PFSK-1 (cell line): Measurements from ENCODE around the gene LDLRAD4.

Experiments
- FOXP2 ChIP-seq: optimal IDR thresholded peaks from 2 replicates; pipeline ENCODE3; 2011; ENCODE audit warnings: borderline replicate concordance, control low read depth, inconsistent platforms; ENCODE audit not compliant: insufficient read depth; ENCODE audit errors: extremely low read length, extremely low read depth
- POLR2AphosphoS5 ChIP-seq: IDR thresholded peaks from 2 replicates; pipeline ENCODE4 v1.6.1; 2012; ENCODE audit warnings: low read depth, mild to moderate bottlenecking, control low read depth, low read length, moderate library complexity
- SIN3A ChIP-seq: IDR thresholded peaks from 2 replicates; pipeline ENCODE4 v1.6.1; 2012; ENCODE audit warnings: mild to moderate bottlenecking, low read length, moderate library complexity, borderline replicate concordance; ENCODE audit not compliant: insufficient read depth
- TAF1 ChIP-seq: IDR thresholded peaks from 2 replicates; pipeline ENCODE4 v1.6.1; 2012; ENCODE audit warnings: low read length, control low read depth, borderline replicate concordance; ENCODE audit not compliant: insufficient read depth
- TF ChIP-seq, protein P1 (sequence below), 2 experiments: IDR thresholded peaks; 2 replicates each; pipeline versions ENCODE4 v1.6.1 to v1.8.0; 2011 to 2012; ENCODE audit warnings: low read depth in 2 of 2, low read length in 2 of 2, control low read depth in 1 of 2, inconsistent platforms in 1 of 2, mild to moderate bottlenecking in 1 of 2, moderate library complexity in 1 of 2; ENCODE audit not compliant: insufficient read depth in 1 of 2

The LDLRAD4 gene

DNA sequence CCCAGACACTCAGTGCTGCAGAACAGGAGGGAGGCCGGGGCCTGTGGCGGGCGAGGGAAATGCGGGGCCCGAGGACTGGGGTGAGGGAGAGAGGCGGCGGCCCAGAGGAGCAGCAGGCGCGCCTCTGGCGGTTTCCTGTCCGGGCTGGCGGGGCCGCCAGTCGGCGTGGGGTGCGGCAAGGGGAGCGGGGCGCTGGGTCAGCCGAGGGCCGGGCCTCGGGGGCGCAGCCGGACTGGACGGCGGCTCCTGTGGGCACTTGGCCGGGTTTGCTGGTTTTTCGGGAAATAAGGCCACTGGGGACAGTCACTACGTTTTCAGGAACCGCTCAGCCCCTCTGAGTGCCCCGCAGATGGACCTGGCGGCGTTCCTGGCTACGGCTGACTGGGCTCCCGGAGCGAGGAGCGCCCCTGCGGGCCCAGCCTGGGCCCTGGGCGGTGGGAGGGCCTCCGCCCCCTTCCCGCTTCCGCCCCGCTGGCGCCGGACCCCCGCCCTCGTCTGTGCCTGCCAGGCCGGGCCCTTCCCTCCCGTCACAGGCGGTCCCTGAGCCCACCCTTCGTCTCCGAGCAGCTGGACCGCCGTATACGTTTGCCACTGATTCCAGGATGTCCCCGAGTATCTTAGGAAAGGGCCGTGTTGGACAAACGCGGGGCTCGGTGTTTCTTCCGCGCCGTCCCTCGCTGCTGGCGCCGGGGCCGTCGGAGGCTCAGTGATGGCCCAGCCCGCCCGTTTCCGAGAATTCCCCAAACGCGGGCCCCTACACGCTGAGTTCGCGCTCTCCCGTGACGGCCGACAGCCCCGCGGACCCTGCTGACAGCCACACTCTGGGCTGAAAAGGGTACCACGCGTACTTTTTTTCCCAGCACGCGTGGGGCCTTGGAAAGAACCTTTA, 423.2 kb downstream of the LDLRAD4 start:
- TF ChIP-seq POLR2AphosphoS5: no peak
- no peak for TF ChIP-seq FOXP2
- no peak for TF ChIP-seq TAF1
- TF ChIP-seq SIN3A: no peak
- TF ChIP-seq, protein P1, sequence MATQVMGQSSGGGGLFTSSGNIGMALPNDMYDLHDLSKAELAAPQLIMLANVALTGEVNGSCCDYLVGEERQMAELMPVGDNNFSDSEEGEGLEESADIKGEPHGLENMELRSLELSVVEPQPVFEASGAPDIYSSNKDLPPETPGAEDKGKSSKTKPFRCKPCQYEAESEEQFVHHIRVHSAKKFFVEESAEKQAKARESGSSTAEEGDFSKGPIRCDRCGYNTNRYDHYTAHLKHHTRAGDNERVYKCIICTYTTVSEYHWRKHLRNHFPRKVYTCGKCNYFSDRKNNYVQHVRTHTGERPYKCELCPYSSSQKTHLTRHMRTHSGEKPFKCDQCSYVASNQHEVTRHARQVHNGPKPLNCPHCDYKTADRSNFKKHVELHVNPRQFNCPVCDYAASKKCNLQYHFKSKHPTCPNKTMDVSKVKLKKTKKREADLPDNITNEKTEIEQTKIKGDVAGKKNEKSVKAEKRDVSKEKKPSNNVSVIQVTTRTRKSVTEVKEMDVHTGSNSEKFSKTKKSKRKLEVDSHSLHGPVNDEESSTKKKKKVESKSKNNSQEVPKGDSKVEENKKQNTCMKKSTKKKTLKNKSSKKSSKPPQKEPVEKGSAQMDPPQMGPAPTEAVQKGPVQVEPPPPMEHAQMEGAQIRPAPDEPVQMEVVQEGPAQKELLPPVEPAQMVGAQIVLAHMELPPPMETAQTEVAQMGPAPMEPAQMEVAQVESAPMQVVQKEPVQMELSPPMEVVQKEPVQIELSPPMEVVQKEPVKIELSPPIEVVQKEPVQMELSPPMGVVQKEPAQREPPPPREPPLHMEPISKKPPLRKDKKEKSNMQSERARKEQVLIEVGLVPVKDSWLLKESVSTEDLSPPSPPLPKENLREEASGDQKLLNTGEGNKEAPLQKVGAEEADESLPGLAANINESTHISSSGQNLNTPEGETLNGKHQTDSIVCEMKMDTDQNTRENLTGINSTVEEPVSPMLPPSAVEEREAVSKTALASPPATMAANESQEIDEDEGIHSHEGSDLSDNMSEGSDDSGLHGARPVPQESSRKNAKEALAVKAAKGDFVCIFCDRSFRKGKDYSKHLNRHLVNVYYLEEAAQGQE (IDR thresholded peaks at IDR 0.05; ENCODE audit: insufficient read depth in 1 of 2, low read depth in 2 of 2, low read length in 2 of 2): no peak

DNA sequence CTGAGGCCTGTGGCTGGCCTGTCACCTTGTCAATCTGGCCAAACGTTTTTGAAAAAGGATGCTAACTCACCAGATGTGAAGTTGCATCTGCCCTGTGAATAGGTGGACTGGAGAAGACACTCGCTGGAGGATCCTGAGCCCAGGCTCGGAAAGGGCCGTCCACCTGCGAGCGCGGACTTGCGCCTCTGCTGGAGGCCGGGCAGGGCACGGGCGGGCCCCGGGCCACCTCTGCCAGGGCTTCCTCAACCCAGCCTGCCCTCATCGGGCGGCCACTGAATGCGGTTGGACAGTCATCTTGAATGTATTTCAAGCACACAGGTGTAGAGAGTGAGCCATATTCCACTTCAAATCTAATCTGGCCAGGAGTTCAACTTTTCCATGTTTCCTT, 423.9 kb downstream of the LDLRAD4 start:
- TF ChIP-seq TAF1 (no peak), SIN3A (no peak), POLR2AphosphoS5 (no peak), FOXP2 (no peak)
- TF ChIP-seq, protein P1 (IDR thresholded peaks at IDR 0.05; ENCODE audit: insufficient read depth in 1 of 2, low read depth in 2 of 2, low read length in 2 of 2): no peak

DNA sequence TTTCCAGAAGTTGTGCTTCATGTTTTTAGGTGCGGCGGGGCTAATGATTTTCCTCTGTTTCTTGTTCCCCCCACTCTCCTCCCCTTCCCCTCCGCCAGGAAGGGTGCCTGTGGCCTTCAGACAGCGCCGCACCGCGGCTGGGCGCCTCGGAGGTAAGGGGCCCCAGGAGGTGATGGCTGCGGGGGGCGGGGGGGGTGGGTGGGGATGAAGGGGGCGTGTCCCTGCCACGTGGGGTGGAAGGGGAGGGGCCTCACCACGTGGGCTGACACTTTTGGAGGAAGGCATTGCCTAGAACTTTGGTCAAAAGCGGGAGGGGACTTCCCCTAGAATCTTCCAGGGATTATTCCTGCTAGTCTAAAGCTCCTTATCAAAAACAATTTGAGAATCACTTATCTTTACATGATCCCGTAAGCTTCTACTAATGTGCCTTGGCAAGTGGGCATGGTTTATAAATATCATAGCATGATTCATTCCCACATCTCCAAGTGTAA, 424.7 kb downstream of the LDLRAD4 start:
- TF ChIP-seq POLR2AphosphoS5 (no peak), TAF1 (no peak), FOXP2 (no peak), SIN3A (no peak)
- TF ChIP-seq, protein P1 (IDR thresholded peaks at IDR 0.05; ENCODE audit: insufficient read depth in 1 of 2, low read depth in 2 of 2, low read length in 2 of 2): no peak

DNA sequence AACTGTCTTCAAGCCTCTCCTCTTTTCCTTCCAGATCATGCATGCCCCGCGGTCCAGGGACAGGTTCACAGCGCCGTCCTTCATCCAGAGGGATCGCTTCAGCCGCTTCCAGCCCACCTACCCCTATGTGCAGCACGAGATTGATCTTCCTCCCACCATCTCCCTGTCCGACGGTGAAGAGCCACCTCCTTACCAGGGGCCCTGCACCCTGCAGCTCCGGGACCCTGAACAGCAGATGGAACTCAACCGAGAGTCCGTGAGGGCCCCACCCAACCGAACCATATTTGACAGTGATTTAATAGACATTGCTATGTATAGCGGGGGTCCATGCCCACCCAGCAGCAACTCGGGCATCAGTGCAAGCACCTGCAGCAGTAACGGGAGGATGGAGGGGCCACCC, 426.5 kb downstream of the LDLRAD4 start:
- TF ChIP-seq SIN3A (no peak), POLR2AphosphoS5 (no peak), TAF1 (no peak), FOXP2 (no peak)
- TF ChIP-seq, protein P1 (IDR thresholded peaks at IDR 0.05; ENCODE audit: insufficient read depth in 1 of 2, low read depth in 2 of 2, low read length in 2 of 2): no peak
